Esophagus squamous epithelium (tissue), 5 donors: ENCODE measurements around the gene IQCE. TPM values are rescaled to one million over a fixed set of nuclear protein-coding genes. Genes with fewer than 3 reads are reported as not detected.
"Not testable (repeated sequence)": the region's sequence is repeated elsewhere in the genome, so short reads cannot be mapped to it uniquely, and the experiment has no call there.

Experiments used
- DNase-seq: peaks from one replicate; lab custom pipeline; 2025; lab: John Stamatoyannopoulos, UW
- H3K27ac ChIP-seq, 4 donors: fragments of 200-600 bp; sonication (generic); one replicate each; pipeline ENCODE4 v1.5.1; 2016 to 2019; ENCODE audit warnings: mild to moderate bottlenecking in 1 of 4
- H3K27me3 ChIP-seq, 4 donors: fragments of 200-600 bp; sonication (generic); 1 replicate in 3 of 4; 2 replicates in 1 of 4; pipeline versions ENCODE4 v1.5.1 to v1.6.0; 2017 to 2021; ENCODE audit warnings: antibody characterized with exemption in 1 of 4
- H3K36me3 ChIP-seq, 3 donors: fragments of 200-600 bp; sonication (generic); one replicate each; pipeline ENCODE4 v1.5.1; 2016 to 2019
- H3K4me1 ChIP-seq, 3 donors: fragments of 200-600 bp; sonication (generic); one replicate each; pipeline ENCODE4 v1.5.1; 2017 to 2019
- H3K4me3 ChIP-seq, 4 donors: fragments of 200-600 bp; sonication (generic); 1 replicate in 3 of 4; 2 replicates in 1 of 4; pipeline ENCODE4 v1.5.1; 2016 to 2019; ENCODE audit warnings: mild to moderate bottlenecking in 2 of 4, moderate library complexity in 1 of 4
- H3K9me3 ChIP-seq, 3 donors: fragments of 200-600 bp; sonication (generic); one replicate each; pipeline ENCODE4 v1.5.1; 2016 to 2019
- CTCF ChIP-seq, 6 experiments: fragments of 450-650 bp in 4 of 6; fragments of 200-600 bp in 2 of 6; sonication (generic) in 2 of 6; IDR thresholded peaks; one replicate each; pipeline ENCODE4 v1.5.1; 2016 to 2019; ENCODE audit warnings: antibody characterized with exemption in 6 of 6, mild to moderate bottlenecking in 4 of 6, moderate library complexity in 4 of 6
- POLR2A ChIP-seq, 4 donors: fragments of 450-650 bp; IDR thresholded peaks; one replicate each; pipeline ENCODE4 v1.6.1; 2017; ENCODE audit warnings: antibody characterized with exemption in 4 of 4, mild to moderate bottlenecking in 4 of 4, moderate library complexity in 3 of 4
- WGBS, 2 donors: methylation state at CpG; one replicate each; pipeline ENCODE4 v1.1.5; 2018; 5-methylcytosine and 5-hydroxymethylcytosine counted together
- intact Hi-C: fragments of 100-400 bp; cut with DNase I; formaldehyde crosslinking; loops from one replicate; pipeline ENCODE4 v1.15.0; 2022
- total RNA-seq, 4 donors: library from RNA; depleted of rRNA; stranded (reverse); fragments of >200 nt; gene quantifications; one replicate each; pipeline ENCODE4 v1.1.0, GENCODE V29; 2016
- donor health status: DM: yes; HTN: yes; CAD: no.

The IQCE gene
- total RNA-seq, 4 donors from 2014 or later = 4.5 to 10.6 (median 6.3) TPM

DNA sequence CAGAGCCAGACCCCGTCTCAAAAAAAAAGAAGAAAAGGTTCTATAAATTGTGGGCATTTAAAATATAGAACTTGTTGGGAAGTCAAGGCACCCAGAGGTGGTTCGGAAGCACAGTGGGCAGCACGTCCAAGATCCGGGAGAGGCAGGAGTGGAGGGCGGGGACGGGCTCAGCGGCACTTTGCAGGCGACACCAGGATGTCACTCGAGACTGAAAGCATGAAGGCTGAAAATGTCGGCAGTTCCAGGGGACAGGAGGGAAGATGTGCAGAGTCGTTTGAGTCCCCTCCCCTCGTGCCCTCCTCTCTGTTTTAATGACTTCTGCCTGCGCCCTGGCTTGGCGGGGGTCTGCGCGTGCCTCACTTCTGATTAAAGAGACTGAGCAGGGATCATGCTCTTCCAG is 30.6 kb downstream of the IQCE start:
- H3K4me1 ChIP-seq = no peaks in the 10 kb centered on the region
- H3K27me3 ChIP-seq = no peaks in the 10 kb centered on the region
- intact Hi-C loops = no loop called here
- TF ChIP-seq CTCF (IDR thresholded peaks at IDR 0.05) (no peak), POLR2A (IDR thresholded peaks at IDR 0.05) (no peak)
- WGBS, 2 donors = 92 to 94% methylated on average over 16 of the region's 16 CpGs
- no peak for DNase-seq
- H3K27ac ChIP-seq = no peak overlapping the region
- no peak overlapping the region for H3K4me3 ChIP-seq
- no peaks in the 10 kb centered on the region for H3K9me3 ChIP-seq
- peaks cover 5 to 86% (median 11%) of the 10 kb centered on the region in 3 donors for H3K36me3 ChIP-seq

DNA sequence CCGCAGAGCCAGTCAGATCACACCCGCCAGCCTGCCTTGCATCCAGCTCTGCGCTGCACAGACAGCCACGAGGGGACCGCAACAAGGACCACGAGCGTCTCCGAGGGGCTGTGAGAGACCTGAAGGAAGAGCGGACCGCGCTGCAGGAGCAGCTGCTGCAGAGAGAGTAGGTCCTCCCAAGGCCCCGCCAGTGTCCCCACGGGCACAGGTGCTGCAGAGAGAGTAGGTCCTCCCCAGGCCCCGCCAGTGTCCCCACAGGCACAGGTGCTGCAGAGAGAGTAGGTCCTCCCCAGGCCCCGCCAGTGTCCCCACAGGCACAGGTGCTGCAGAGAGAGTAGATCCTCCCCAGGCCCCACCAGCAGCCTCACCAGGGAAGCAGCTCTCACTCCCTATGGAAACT is 31.2 kb downstream of the IQCE start:
- H3K27me3 ChIP-seq, H3K27ac ChIP-seq, H3K4me1 ChIP-seq, H3K9me3 ChIP-seq, intact Hi-C loops, DNase-seq, H3K4me3 ChIP-seq: not testable (repeated sequence)
- peaks cover 5 to 86% (median 11%) of the 10 kb centered on the region in 3 donors for H3K36me3 ChIP-seq
- 100% methylated on average over 1 of the region's 15 CpGs; no CpG with 5 or more reads in 1 of the 2 donors for WGBS, 2 donors

DNA sequence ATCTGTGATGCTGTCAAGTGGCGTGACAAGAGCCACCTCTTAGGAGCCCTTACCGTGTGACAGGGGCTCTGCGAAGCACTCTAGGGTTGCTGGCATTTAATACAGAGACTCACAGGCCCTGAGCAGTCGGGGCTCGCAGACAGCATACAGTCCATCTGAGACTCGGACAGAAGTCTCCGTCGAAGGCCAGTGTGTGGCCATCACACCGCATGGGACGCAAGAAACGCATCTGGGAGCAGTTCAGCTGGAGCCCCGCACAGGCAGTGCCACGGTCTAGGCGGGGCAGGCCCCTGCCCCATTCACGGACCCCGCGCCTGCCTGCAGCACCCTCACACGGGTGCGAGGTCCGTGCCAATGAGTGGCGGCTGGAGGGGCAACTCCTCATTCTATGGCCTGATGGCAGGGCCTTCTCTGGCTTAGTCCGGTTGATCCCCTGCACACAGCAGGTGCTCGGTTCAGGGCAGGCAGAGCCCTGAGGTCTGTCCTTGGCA is 33.6 kb downstream of the IQCE start:
- no peak overlapping the region for H3K27ac ChIP-seq
- no peak overlapping the region for H3K4me3 ChIP-seq
- H3K36me3 ChIP-seq = peaks cover 14 to 85% (median 16%) of the 10 kb centered on the region in 3 donors
- intact Hi-C loops = no loop called here
- WGBS, 2 donors = 92 to 95% methylated on average over 6 to 12 of the region's 23 CpGs
- DNase-seq = no peak
- H3K27me3 ChIP-seq = no peaks in the 10 kb centered on the region
- TF ChIP-seq CTCF (IDR thresholded peaks at IDR 0.05) = no peak
- TF ChIP-seq POLR2A (IDR thresholded peaks at IDR 0.05) = no peak
- no peaks in the 10 kb centered on the region for H3K9me3 ChIP-seq
- no peaks in the 10 kb centered on the region for H3K4me1 ChIP-seq

DNA sequence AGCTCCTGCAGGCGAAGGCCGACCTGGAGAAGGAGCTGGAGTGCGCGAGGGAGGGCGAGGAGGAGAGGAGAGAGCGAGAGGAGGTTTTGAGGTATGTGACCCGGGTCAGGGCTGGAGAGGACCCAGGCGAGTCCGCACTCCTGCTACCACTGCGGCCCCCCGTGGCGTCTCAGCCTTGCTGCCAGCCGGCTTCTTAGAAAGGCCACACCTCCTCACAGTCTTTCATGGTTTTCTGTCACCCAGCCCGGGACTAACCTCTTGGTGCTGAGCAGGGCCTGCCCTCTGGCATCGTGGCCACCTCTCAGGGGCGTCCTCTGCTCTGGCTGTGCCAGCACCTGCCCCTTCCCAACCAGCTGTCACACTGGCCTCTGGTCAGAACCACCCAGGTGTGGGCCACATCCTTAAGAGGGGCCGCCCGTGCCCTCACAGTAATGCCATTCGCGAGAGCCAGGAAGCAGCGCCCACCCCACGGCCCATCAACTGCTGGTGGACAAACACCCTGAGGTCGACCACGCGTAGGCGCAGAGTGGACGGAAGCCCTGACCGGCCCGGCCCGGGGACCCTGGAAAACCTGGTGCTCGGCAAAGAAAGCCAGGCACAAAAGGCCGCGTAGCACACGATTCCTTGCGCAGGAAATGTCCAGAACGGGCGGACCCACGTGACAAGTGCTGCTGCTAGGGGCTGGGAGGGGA is 34.4 kb downstream of the IQCE start:
- intact Hi-C loops = no loop called here
- DNase-seq = no peak
- WGBS, 2 donors = 92 to 95% methylated on average over 24 to 27 of the region's 38 CpGs
- H3K4me3 ChIP-seq = no peak overlapping the region
- no peak for TF ChIP-seq CTCF (IDR thresholded peaks at IDR 0.05)
- no peak for TF ChIP-seq POLR2A (IDR thresholded peaks at IDR 0.05)
- H3K4me1 ChIP-seq = no peaks in the 10 kb centered on the region
- no peaks in the 10 kb centered on the region for H3K27me3 ChIP-seq
- no peaks in the 10 kb centered on the region for H3K9me3 ChIP-seq
- H3K36me3 ChIP-seq = peaks cover 14 to 85% (median 16%) of the 10 kb centered on the region in 3 donors
- H3K27ac ChIP-seq = no peak overlapping the region

DNA sequence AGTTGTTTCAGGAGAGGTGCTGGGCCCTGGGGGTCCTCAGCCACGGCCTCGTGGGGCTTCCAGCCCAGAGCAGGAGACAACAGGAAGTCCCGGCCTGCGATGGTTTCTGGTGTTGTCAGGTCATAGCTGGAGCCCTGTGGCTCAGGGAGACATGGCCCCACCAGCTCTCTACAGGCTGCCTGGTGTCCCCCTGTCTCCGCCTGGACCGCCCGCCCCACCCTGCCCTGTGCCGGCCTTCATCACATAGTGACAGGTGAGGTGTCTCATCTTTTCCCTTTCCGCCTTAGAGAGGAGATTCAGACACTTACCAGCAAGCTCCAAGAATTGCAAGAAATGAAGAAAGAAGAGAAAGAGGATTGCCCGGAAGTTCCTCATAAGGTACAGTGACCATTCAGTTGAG is 35.8 kb downstream of the IQCE start:
- DNase-seq = no peak
- Histone ChIP-seq H3K4me1 (no peaks in the 10 kb centered on the region), H3K4me3 (no peak overlapping the region), H3K36me3 (peaks cover 14 to 94% (median 21%) of the 10 kb centered on the region in 3 donors), H3K27ac (no peak overlapping the region), H3K27me3 (no peaks in the 10 kb centered on the region), H3K9me3 (no peaks in the 10 kb centered on the region)
- TF ChIP-seq CTCF (IDR thresholded peaks at IDR 0.05) (no peak), POLR2A (IDR thresholded peaks at IDR 0.05) (no peak)
- 82 to 88% methylated on average over 6 to 8 of the region's 10 CpGs for WGBS, 2 donors
- intact Hi-C loops = no loop called here
